ENCODE results near the gene ARHGAP8.

- no peak for TF ChIP-seq CTCF (IDR thresholded peaks at IDR 0.05 in 2 of 3, conservative IDR thresholded peaks at IDR 0.05 in 1 of 3; ENCODE audit: control insufficient read depth in 2 of 3, extremely low read depth in 1 of 3, insufficient read depth in 1 of 3, low read depth in 3 of 3, low read length in 3 of 3)
- no peak for TF ChIP-seq POLR2A (IDR thresholded peaks at IDR 0.05; ENCODE audit: low read depth, low read length)
These were observed 107.3 kb downstream of the ARHGAP8 start for GRCh38 chr22:44859641-44860040.

Data from GM12878 (cell line).